Stimulated activated CD8-positive, alpha-beta memory T cell treated with anti-CD3 and anti-CD28 coated beads, Interleukin-15, amount 100 ng/mL, for 4 hours (primary cell): Measurements from ENCODE around the gene CEP170B.
"Not testable (repeated sequence)": the region's sequence is repeated elsewhere in the genome, so short reads cannot be mapped to it uniquely, and the experiment has no call there.

Experiments
- DNase-seq, 2 donors: peaks; one replicate each; pipeline ENCODE4 v3.0.0-alpha.2; 2020; ENCODE audit warnings: low read depth in 2 of 2

The CEP170B gene

GRCh38 chr14:104913435-104913834 lies 48.4 kb downstream of the CEP170B start:
- no peak for DNase-seq

GRCh38 chr14:104917116-104917515 lies 52.0 kb downstream of the CEP170B start:
- no peak for DNase-seq

GRCh38 chr14:104917993-104918392 lies 52.9 kb downstream of the CEP170B start:
- DNase-seq, result no peak

GRCh38 chr14:104919152-104919992 lies 54.3 kb downstream of the CEP170B start:
- DNase-seq, result not testable (repeated sequence)

- no peak for DNase-seq
Measured at GRCh38 chr14:104919993-104920315, 54.9 kb downstream of the CEP170B start.

DNA sequence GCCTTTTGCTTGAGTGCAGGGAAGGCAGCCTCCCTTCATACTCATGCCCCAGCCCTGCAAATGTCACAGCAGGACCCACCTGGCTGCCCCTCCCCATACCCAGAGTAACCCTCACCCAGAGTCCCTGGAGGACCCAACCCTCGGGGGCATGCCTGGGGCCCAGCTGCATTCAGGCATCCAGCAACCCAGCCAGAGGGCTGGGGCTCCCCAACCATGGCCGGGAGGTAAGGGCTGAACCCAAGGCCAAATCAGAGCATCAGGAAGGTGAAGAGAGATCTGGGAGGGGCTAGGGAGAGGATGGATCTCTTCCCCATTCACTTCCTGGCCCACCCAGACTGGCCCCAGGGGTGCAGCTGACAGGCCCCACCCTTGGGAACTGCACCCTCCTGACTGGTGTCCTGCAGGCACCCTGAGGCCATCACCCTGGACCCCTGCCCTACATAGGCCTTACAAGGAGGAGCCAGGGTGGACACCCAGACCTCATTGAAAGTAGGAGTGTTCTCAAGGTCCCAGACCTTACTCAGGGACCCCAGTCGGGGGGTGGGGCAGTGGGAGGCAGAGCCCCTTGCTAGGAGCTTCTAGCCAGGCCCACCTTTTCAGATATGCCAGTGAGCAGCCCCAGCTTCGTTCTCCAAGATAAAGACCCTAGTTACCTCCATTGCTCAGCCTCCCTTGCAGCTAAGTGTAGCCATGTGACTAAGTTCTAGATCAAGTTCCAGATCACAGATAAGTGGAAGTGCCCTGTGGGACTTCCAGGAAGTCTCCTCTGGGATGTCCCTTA lies 58.8 kb downstream of the CEP170B start:
- DNase-seq, result no peak

GRCh38 chr14:104924421-104925213 lies 59.5 kb downstream of the CEP170B start, which contains the start of gene PLD4:
PLD4 (plus strand) TSS chr14:104924879; CDS start chr14:104927141, 2,262 bp downstream.
- DNase-seq, result no peak

DNA sequence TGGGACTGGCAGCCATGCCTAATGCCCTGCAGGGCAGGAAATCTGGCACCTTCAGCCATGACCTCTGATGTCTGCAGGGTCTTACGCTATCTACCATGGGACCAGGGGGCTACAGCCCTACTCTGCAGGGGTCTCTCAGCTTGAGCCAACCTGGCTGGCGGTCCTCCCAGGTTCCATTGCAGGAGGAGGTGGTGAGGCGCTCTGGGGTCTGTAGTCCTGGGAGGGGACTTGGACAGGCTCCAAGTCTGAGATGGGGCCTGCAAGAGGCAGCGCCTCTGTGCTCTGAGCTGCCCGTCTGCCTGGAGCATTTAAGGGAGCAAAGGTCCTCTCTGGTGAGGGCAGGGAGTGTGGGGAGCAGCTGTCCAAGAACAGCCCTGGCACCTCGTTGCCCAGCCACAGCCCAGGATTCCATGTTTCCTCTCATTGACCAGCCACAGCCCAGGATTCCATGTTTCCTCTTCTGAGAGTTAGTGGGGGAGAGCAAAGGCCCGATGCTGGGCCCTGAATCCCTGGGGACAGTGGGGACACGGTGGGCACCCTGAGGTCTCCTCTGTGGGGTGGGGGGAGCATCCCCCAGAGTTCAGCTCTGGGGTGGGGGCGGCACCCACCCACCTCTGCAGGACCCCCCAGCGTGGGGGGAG lies 60.3 kb downstream of the CEP170B start:
- DNase-seq, result no peak

GRCh38 chr14:104925855-104926609 lies 61.0 kb downstream of the CEP170B start:
- no peak for DNase-seq

- DNase-seq, result no peak
Measured at GRCh38 chr14:104926619-104927431, 61.8 kb downstream of the CEP170B start.

DNA sequence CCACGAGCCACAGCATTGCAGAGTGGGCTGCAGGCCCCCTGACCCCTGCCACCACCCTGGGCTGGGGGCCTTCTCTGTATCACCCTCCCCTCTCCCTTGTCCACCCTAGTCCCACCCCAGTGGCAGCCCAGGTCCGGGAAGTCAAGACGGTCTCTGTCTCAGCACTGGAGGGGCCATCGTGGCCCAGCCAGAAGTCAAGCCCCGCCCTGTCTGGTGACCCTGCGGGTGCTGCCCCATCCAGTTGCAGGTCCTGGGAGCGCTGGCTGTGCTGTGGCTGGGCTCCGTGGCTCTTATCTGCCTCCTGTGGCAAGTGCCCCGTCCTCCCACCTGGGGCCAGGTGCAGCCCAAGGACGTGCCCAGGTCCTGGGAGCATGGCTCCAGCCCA lies 62.4 kb downstream of the CEP170B start:
- DNase-seq, result no peak

DNA sequence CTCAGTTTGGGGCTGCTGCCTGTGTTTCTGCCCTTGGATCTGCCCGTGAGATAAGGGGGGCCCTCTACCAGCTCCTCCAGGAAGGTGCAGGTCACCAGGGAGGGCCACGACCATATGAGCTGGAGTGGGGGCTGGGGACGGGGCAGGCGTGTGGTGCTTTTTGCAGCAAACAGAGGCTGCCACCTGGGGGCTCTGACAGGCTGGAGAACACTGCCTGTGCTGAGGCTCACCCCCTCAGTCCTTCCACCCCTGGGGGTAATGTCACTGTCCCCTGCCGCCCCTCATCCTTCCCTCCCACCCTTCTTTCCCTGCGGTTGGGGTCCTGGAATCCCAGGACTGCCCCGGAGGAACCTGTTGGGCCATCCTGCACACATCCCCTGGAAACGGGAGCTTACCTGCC lies 62.8 kb downstream of the CEP170B start:
- DNase-seq, result no peak

GRCh38 chr14:104928391-104929133 lies 63.5 kb downstream of the CEP170B start:
- DNase-seq, result no peak

DNA sequence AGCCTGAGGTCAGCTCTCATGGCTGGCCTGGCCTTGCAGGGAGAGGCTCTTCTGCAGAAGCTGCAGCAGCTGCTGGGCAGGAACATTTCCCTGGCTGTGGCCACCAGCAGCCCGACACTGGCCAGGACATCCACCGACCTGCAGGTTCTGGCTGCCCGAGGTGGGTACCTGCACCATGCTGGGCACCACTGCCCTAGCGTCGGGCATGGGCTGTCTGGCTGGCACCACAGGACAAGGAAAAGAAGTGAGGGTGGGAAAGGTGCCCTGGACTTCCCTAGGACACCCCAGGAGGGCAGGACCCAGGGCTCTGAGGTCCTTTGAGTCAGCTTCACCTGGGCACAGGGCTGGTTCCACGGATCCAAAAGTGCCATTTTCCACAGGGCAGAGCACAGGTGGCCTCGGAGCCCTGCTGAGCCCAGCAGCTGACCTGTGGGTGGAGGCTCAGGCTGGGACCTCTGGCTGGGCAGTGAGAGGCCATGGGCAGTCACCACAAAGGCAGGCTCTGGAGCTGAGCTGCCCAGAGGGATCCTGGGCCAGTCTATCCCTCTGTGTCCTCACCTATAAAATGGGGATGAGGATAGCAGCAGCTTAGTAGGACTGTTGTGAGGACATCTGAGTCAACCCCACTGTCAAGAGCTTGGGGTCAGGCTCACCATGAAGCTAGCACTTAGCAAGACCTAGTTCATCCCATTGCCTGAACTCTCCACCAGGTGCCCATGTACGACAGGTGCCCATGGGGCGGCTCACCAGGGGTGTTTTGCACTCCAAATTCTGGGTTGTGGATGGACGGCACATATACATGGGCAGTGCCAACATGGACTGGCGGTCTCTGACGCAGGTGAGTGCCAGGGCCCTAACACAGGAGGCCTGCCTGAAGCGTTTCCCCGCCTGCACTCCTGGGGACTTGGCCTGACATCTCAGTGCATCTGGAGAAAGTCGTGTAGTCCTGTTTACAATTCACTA lies 64.5 kb downstream of the CEP170B start:
- DNase-seq, result no peak

- no peak for DNase-seq
Measured at GRCh38 chr14:104930526-104931303, 65.6 kb downstream of the CEP170B start.

GRCh38 chr14:104931304-104931770 lies 66.3 kb downstream of the CEP170B start:
- DNase-seq, result no peak
